Occipital lobe (tissue), 2 donors: ENCODE data around the gene VPS39. TPM values are rescaled to one million over a fixed set of nuclear protein-coding genes. Genes with fewer than 3 reads are reported as not detected.

Experiments
- DNase-seq: peaks from one replicate; lab custom pipeline; 2025; lab: John Stamatoyannopoulos, UW
- total RNA-seq: library from RNA; depleted of rRNA; stranded (reverse); fragments of >200 nt; gene quantifications from one replicate; pipeline ENCODE4 v1.2.3, GENCODE V29; 2014

Gene VPS39
- total RNA-seq, 1 donor from 2014 or later: 52.3 TPM

DNA sequence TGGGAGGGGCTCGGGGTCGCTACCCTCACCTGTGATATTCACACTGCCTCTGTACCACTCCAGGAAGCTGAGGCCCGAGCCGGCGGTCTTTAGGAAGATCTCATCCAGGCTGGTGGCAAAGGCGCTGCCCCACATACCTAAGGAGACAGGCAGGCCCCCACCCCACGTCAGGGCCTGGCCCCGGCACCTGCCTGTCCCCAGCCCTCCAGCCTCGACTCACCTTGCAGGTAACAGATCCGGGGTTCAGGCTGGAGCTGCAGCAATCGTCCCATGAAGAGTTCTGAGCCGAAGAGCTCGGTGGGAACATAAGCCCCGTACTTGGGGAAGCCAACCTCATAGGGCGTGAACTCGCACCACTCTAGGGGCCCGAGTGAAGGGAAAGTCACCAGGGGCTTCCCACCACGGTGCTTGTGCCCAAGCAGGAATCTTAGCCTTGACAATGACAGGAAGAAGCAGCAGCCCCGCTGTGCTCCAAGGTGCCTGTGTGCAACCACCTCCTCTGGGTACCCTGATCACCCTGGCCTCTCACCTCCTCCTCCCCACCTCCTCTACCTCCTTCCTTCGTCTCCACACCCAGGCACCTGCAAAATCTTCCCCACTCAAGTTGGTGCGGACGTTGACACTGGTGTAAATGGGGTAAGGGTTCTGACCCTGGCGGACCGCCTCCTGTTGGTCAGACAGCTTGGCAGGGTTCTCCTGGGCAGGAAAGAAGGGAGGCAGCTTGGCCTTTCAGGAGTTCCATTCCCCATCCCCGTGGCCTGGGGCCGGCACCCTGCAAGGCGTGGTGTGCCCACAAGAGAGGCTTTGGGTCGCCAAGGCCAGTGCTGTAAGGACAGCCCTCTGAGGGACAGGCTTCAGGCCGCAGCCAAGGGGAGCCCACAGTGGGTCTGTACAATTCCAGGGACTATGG lies 62.3 kb downstream of the VPS39 start:
- DNase-seq: no peak

DNA sequence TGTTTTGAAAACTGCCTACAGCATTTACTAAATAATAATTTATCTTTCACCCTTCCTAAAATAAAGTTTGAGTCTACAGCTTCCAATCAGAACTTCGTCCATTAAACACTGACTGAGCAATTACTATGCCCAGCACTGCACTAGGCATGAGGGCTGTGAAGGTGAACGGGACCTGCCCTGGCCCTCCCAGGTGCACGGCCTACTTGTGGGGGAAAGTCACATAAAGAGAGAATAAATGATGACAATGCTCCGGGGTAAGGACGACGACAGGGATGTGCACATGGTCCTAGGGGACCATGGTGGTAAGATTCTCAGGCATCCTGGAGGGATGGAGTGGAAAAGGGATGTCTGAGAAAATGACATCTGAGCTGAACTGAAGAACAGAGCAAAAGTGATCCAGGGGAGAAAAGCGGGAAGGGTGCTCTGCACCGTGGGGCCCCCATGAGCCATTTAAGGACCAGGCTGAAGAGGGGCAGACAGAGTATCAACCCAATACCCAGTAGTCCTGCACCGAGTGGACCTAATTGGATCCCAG lies 63.2 kb downstream of the VPS39 start:
- DNase-seq: no peak

DNA sequence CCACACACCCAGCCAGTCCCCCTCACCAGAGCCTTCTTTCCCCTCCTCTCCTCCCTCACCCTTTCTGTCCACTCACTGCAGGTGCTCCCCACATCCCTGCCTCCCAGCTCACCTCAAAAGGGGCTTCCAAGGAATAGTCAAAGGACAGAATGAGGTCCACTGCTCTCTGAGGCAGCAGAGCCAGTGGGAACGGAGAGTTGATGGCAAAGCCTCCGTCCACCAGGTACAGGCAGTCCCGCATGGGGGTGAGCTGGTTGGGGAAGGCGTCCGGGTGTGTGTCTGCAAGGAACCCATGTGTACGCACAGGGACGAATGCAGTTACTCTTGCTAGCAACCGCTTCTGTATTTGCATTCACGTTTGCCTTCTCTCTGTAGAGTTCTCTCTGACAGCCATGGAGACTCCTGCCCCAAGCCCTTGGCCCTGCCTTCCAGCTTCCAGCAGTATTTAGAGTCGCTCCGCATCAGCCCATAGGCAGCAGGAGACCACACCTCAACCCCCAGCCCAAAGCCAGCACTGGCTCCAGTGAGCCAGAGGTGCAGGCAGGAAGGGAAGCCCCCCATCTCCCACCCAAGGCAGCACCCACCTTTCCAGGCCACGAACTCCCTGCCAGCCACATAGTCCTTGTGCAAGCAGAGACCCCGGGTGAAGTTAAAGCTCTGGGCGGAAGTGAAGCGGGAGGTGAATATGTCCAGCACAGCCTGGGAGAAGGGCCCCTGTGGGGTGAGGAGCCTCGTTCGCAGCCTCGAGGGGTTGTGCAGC lies 64.1 kb downstream of the VPS39 start:
- DNase-seq: no peak

DNA sequence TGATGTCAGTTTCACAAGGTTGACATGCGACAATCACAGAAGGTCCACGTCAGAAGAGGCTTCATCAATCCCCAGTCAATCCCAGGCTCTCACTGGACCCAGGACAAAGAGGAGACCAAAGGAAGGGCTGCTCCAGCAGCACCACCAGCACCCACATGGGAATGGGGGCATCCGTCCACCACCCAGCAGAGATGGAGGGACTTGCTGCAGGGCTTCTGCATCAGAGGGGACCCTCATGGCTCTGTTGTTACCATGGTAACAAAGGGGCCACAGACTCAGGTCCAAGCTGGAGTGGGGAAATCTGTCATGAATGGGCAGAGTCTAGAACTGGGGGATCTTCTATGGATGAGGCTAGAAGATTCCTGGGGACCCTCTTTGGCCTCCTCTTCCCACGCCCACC lies 64.7 kb downstream of the VPS39 start:
- DNase-seq: no peak

DNA sequence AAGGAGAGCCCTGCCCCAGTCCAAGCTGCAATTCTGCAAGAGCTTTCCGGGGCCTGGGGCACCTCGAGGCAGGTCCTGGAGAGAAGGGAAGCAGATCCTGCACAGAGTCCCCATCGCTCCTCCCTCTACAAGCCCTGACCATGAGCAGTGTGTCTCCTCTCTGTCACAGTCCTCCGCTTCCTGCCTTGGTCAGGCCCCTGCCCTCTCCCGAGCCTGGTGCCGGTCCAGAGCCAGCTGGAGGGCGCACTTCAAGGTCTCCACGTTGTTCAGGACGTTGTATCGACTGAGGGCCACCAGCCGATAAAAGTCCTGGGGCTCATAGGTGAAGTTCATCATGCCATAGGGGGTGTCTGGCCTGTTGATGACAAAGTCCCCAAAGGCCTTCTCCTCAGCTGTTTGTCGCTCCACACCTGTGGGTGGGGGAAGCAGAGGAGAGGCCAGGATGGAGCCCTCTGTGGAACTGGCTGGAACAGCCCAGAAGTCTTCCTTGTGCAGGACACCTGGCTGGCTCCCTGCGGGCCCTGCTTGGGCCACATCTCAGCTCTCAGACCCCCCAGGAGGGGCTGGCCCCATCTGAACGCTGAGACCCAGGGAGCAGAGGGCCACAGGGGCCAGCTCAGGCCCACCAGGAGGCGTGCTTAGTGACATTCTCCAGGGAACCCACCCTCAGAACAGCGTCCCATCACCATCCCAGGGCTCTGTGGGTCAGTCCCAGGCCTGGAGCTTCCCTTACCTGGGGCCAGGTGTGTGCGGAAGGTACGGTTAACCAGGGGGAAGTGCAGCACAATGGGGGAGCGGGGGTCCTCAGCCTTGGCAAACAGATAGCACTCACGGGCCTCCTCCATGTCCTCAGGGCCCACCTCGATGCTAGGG lies 66.1 kb downstream of the VPS39 start:
- no peak for DNase-seq

DNA sequence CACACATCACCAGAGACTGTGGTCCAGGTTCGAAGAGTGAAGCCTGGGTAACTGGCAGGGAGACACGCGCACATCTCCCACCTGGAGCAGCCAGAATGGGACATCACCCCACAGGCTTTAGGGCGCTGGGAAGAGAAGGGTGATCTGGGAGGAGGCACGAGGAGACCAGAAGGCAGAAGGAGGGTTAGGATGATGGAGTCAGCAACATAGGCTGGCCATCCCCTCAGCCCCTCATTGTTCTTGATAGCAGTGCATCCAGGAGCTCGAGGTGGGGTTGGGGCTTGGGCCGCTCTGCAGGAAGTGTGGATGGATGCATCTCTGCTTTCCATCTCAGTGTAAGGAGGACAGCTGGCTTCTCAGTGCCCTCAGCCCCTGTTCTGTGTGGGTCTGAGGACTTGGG lies 66.9 kb downstream of the VPS39 start:
- DNase-seq: no peak

DNA sequence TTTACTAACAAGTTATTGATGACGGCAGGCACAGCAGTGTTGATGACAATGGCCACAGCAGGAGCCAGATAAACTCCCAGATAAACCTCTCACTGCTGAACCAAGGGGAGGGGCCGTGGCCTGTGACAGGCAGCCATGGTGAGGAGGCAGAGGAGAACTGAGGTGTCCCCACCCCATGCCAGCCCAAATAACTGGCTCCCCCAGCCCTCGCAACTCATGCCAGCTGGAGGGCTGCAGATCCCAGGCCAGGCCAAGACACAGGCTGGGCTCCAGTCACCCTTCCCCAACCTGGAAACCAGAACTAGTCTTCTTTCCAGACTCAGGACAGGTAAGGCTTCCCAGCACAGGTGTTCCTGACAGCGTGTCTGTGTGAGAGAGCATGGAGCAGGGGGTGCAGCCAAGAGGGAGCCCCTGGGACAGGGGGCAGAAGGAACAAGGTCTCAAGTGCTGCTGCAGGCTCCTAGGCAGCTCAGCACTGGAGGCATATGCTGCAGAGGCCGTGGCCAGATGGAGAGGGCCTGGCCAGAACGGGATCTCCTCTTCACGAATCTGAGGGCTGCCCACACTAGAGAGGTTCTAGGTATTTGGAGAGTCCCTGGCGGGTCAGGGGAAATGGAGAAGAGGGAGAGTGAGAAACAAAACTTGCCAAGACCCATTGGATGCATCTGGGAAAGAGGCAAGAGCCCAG lies 67.6 kb downstream of the VPS39 start:
- DNase-seq: no peak

DNA sequence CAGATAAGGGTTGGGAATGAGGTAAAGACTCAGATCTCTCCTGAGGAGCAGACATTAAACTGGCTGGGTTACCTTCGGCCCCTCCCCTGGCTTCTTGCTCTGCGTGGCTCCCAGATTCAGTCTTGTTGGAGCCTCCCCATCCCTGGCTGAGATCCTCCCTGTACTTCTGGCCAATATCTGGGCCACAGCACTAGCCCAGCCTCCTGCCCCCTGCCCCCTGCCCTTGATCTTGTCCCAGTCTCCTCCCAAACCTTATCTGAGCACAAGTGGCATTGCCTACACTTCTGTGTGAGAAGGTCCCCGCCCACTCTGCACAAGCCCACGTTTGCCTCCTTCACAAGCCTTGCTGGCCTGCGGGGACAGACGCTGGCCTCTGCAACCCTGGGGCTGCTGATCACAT lies 68.5 kb downstream of the VPS39 start:
- no peak for DNase-seq

DNA sequence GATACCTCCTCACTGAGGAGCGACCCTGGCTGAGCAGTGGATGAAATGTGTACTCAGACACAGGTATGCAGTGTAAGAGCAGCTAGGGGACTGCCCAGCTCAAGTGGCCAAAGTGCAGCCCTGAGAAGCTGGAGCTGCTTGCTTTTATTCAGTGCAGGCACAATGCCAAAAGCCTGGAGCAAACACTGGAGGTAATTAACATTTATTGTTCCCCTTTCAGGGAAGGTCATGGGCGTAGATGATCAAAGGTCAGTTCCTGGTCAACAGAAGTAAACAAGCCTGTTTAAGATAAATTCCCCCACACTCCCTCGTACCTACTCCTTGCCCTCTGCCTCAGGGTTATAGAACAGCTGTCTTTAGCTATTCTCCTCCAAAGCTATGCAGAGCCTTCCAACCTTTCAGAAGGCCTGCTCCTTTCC lies 69.1 kb downstream of the VPS39 start:
- DNase-seq: no peak

DNA sequence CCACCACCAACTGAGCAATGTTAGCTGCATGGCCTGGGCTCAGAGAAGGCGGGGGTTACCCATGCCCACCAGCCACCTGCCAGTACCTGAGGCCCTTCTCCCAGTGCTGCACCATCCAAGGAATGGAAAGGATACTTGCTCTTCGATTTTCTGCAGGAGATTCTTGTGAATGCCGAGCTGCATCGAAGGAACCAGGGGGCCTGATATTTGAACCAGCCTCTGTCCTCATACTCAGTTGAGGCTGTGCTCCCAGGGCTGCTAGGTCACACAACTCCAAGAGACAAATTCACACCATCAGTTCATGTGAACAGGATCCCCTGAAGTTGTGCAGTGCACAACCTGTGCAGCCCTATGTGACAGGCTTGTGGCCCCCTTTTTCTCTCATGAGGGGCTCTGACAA lies 69.7 kb downstream of the VPS39 start:
- DNase-seq: no peak

DNA sequence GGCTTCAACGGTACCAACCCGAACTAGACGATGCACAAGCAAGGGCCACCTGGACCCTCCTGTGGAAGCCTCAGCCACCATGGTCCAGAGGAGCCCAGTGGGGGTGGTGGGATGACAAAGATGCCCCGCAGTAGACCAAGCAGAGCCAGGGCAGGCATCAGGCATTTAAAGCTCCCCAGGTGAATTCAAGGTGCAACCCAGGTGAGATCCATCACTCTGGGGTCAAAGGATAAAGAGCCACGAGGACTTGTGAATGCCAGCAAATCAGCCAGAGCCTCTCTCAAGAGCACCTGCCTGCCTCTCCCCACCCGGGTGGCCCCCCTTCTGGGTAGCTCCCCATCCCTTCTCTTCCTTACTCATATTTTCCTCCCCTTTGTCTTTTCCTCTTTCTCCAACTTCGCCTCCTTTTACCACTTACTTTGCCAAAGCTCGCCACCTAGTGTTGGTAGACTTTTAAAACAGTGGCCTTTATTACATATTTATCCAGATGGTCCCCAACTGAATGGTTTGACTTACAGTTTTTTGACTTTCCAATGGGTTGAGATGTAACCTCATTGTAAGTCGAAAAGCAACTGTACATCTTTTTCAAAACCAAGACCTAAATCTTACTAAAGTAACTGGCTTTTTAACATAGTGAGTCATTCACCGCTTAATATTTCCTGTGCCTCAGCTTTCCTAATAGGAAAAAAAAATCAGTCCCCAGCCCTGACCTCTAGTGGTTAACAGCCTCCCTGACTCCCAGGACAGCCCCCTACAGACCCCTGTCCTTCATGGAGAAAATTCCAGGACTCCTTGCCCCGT lies 70.4 kb downstream of the VPS39 start:
- no peak for DNase-seq

DNA sequence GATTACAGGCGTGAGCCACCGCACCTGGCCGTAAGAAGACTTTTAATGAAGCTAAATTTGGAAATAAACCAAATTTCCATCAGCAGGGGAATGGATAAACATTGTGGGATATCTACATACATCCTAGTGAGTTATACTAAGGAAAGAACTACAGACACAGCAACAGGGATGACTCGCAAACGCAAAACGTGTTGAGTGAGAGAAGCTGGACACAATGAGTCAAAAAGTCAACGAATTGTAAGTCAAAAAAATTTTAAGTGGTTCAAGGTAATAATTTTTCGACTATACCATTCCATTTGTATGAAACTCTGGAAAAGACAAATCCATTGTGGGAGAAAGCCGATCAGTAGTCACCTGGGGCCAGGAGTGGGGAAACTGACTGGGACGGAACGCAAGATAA lies 71.6 kb downstream of the VPS39 start:
- no peak for DNase-seq

DNA sequence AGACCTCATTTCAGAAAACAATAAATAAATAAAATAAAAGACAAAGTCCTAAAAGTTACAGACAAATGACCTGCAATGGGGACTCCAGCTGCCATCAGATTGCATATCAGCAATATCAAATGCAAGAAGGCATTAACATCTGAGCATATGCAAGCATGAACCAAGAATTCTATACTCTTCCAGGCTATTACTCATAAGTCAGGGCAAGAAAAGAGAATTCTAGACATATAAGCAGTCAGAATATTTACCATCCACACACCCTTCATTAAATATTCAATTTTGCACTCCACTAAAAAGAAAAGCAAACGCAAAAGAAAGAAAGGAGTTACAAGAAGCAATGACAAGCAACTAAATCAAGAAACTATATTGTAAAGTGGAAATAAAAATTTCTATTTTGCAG lies 72.8 kb downstream of the VPS39 start:
- DNase-seq: no peak

DNA sequence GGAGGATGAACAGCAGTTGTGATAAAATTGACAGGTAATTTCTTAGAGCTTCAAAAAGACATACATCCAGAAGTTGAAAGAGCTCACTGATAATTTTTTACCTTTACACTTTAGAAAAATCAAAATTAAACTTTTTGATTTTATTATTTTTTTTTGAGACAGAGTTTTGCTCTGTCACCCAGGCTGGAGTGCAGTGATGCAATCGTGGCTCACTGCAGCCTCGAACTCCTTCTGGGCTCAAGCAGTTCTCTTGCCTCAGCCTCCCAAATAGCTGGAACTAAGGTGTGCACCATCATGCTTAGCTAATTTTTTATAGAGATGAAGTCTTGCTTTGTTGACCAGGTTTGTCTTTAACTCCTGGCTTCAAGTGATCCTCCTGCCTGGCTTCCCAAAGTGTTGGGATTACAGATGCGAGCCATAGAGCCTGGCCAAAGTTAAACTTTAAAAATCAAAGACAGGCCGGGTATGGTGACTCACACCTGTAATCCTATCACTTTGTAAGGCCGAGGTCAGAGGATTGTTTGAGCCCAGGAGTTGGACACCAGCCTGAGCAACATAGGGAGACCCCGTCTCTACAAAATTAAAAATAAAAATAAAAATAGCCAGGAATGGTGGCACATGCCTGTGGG lies 73.4 kb downstream of the VPS39 start:
- no peak for DNase-seq

DNA sequence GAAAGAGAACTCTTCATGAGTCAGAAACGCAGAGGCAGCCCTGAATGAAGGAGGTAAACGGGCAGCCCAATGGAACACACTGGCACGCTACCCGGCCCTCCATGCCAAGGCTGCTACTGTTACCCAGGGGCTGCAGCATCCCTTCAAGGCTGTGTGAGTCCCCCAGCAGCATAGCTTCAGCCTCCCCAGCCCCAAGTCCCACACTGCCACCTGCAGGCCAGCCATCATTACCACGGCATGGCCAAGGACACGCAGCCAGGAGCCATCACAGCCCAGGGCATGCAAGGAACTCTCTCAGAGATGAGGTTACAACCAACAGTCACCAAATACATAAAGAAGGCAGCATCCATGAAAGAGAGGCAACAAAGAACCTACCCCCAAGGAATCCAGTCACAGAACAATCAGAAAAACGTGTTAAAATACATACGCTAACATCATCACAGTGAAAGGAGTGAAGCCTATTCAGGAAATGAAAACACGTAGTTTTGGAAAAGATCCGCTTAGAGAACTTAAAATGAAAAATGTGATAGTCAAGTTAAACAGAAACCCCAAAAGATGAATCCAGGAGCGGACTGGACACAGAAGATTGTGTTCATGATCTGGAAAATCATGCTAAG lies 74.1 kb downstream of the VPS39 start:
- no peak for DNase-seq

DNA sequence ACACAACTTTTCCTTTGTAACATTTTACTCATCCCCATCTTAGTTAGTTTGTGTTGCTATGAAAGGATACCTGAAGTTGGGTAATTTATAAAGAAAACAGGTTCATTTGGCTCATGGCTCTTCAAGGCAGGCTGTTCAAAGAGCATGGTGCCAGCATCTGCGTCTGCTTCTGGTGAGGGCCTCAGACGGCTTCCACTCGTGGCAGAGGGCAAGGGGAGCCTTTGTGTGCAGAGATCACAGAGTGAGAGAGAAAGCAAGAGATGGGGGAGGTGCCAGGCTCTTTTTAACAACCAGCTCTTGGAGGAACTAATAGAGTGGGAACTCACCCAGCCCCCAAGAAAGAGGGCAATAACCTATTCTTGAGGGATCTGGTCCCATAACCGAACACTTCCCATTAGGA lies 74.7 kb downstream of the VPS39 start:
- no peak for DNase-seq

DNA sequence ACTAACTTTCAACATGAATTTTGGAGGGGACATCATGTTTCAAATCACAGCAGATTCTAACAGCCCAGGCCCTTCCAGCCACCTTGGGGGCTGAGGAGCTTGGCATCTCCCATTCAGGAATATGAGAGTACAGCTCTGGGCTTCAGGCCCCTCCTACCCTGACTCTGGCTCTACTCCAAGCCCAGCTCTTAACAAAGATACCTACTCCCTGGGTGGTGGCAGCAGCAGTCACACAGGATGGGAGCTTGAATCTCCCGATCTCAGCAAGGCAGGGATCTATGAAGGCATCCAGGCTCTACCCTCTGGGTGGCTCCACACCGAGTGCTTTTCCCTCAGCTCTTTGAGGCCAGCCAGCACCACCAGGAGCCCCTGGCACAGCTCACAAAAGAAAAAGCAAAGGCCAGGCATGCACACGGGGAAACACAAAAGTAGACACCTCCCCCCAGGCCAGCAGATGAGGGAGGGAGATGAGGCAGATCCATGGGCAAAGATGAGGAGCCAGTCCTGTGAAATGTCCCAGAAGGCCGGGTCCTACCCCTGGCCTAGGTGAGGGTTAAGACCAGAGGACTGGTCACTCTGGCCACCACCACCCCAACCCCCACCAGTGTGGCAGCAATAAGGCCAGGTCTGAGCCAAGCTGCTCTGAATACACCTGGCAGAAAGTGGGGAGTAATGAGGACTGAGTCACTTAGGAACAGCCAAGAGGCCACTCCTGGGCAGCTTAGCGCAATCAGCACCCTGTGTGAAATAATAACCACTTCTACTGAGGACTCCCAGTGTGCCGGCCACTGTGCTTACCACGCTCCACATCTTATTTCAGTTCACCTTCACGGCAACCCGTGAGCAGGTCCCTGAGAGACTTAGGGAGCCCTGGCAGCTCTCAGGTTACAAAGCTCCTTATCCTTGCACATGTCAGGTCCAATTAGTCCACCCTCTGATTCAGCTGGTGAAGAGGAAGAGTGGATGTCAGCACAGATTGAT lies 76.0 kb downstream of the VPS39 start:
- no peak for DNase-seq

DNA sequence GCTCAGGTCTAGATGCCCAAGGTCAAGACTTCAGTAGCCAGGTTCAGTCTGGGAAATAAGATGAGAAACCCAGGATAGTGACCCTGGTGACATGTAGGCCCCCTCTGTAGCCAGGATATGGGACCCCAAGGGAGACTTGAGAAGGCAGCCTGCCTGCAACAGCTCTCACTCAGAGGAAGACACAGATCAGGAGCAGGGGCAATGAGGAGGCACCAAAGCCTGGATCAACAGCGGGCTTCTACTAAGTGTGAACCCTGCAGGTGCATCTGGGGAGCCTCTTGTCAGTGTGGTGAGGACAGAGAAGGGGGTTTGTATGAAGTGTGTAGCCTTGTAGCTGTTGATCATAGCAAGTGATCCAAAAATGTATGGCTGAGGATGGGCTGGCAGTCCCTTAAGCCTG lies 77.1 kb downstream of the VPS39 start:
- DNase-seq: no peak
